ENCODE data around the gene SKI. TPM values are rescaled to one million over a fixed set of nuclear protein-coding genes. Genes with fewer than 3 reads are reported as not detected.
"Not testable (repeated sequence)": the region's sequence is repeated elsewhere in the genome, so short reads cannot be mapped to it uniquely, and the experiment has no call there.

SKI gene
- polyA plus RNA-seq, 1 donor, result 46.1 TPM

- H3K36me3 ChIP-seq (ENCODE audit: control insufficient read depth, insufficient read depth, low read length), result no peaks in the 10 kb centered on the region
These were observed 100.7 kb downstream of the SKI start for GRCh38 chr1:2328676-2329455.

GRCh38 chr1:2330035-2330434, 101.9 kb downstream of the SKI start:
- no peaks in the 10 kb centered on the region for H3K27me3 ChIP-seq (ENCODE audit: control insufficient read depth, insufficient read depth, low read length)
- peaks cover 5% of the 10 kb centered on the region for H3K4me1 ChIP-seq (ENCODE audit: control insufficient read depth, insufficient read depth, low read length)
- no peaks in the 10 kb centered on the region for H3K36me3 ChIP-seq (ENCODE audit: control insufficient read depth, insufficient read depth, low read length)
- DNase-seq, result no peak
- H3K27ac ChIP-seq (ENCODE audit: low read length), result no peak overlapping the region
- no peak overlapping the region for H3K4me3 ChIP-seq (ENCODE audit: low read length)
- H3K9me3 ChIP-seq (ENCODE audit: control insufficient read depth, low read depth, low read length), result peaks cover 7% of the 10 kb centered on the region
- WGBS (ENCODE audit: insufficient coverage, low lambda C conversion rate), result no CpG with 5 or more reads among the region's 12 CpGs

More at GRCh38 chr1:2328676-2329455, 100.7 kb downstream of the SKI start:
- DNase-seq, result no peak
- H3K27me3 ChIP-seq (ENCODE audit: control insufficient read depth, insufficient read depth, low read length), result peaks cover 4% of the 10 kb centered on the region
- no peak overlapping the region for H3K27ac ChIP-seq (ENCODE audit: low read length)
- H3K4me1 ChIP-seq (ENCODE audit: control insufficient read depth, insufficient read depth, low read length), result peaks cover 5% of the 10 kb centered on the region
- H3K4me3 ChIP-seq (ENCODE audit: low read length), result no peak overlapping the region
- peaks cover 14% of the 10 kb centered on the region for H3K9me3 ChIP-seq (ENCODE audit: control insufficient read depth, low read depth, low read length)
- no CpG with 5 or more reads among the region's 24 CpGs for WGBS (ENCODE audit: insufficient coverage, low lambda C conversion rate)

GRCh38 chr1:2330519-2331199, 102.5 kb downstream of the SKI start:
- H3K27me3 ChIP-seq (ENCODE audit: control insufficient read depth, insufficient read depth, low read length), result no peaks in the 10 kb centered on the region
- no CpG with 5 or more reads among the region's 31 CpGs for WGBS (ENCODE audit: insufficient coverage, low lambda C conversion rate)
- DNase-seq, result peak; percentile 38 to 55
- no peaks in the 10 kb centered on the region for H3K36me3 ChIP-seq (ENCODE audit: control insufficient read depth, insufficient read depth, low read length)
- H3K27ac ChIP-seq (ENCODE audit: low read length), result peak overlapping the region; percentile 45
- H3K4me3 ChIP-seq (ENCODE audit: low read length), result no peak overlapping the region
- H3K9me3 ChIP-seq (ENCODE audit: control insufficient read depth, low read depth, low read length), result peaks cover 7% of the 10 kb centered on the region
- H3K4me1 ChIP-seq (ENCODE audit: control insufficient read depth, insufficient read depth, low read length), result peaks cover 5% of the 10 kb centered on the region

- Histone ChIP-seq H3K27ac (ENCODE audit: low read length) (peak overlapping the region; percentile 45), H3K4me1 (ENCODE audit: control insufficient read depth, insufficient read depth, low read length) (peaks cover 5% of the 10 kb centered on the region), H3K4me3 (ENCODE audit: low read length) (no peak overlapping the region), H3K27me3 (ENCODE audit: control insufficient read depth, insufficient read depth, low read length) (no peaks in the 10 kb centered on the region), H3K9me3 (ENCODE audit: control insufficient read depth, low read depth, low read length) (peaks cover 7% of the 10 kb centered on the region), H3K36me3 (ENCODE audit: control insufficient read depth, insufficient read depth, low read length) (no peaks in the 10 kb centered on the region)
- no CpG with 5 or more reads among the region's 11 CpGs for WGBS (ENCODE audit: insufficient coverage, low lambda C conversion rate)
- DNase-seq, result no peak
These were observed 103.1 kb downstream of the SKI start for GRCh38 chr1:2331200-2331544.

- not testable (repeated sequence) for H3K27me3 ChIP-seq (ENCODE audit: control insufficient read depth, insufficient read depth, low read length); H3K36me3 ChIP-seq (ENCODE audit: control insufficient read depth, insufficient read depth, low read length); H3K27ac ChIP-seq (ENCODE audit: low read length); H3K9me3 ChIP-seq (ENCODE audit: control insufficient read depth, low read depth, low read length); DNase-seq; H3K4me1 ChIP-seq (ENCODE audit: control insufficient read depth, insufficient read depth, low read length); H3K4me3 ChIP-seq (ENCODE audit: low read length)
- WGBS (ENCODE audit: insufficient coverage, low lambda C conversion rate), result no CpG with 5 or more reads among the region's 33 CpGs
These were observed 103.5 kb downstream of the SKI start for GRCh38 chr1:2331580-2331979.

- Histone ChIP-seq H3K27me3 (ENCODE audit: control insufficient read depth, insufficient read depth, low read length) (no peaks in the 10 kb centered on the region), H3K4me1 (ENCODE audit: control insufficient read depth, insufficient read depth, low read length) (peaks cover 5% of the 10 kb centered on the region), H3K27ac (ENCODE audit: low read length) (no peak overlapping the region), H3K36me3 (ENCODE audit: control insufficient read depth, insufficient read depth, low read length) (no peaks in the 10 kb centered on the region), H3K9me3 (ENCODE audit: control insufficient read depth, low read depth, low read length) (peaks cover 7% of the 10 kb centered on the region), H3K4me3 (ENCODE audit: low read length) (no peak overlapping the region)
- WGBS (ENCODE audit: insufficient coverage, low lambda C conversion rate), result no CpG with 5 or more reads among the region's 21 CpGs
- no peak for DNase-seq
These were observed 106.2 kb downstream of the SKI start for GRCh38 chr1:2334366-2334765.

GRCh38 chr1:2334883-2335534, 106.9 kb downstream of the SKI start:
- no peak for DNase-seq
- peaks cover 7% of the 10 kb centered on the region for H3K9me3 ChIP-seq (ENCODE audit: control insufficient read depth, low read depth, low read length)
- no peak overlapping the region for H3K27ac ChIP-seq (ENCODE audit: low read length)
- peaks cover 4% of the 10 kb centered on the region for H3K4me1 ChIP-seq (ENCODE audit: control insufficient read depth, insufficient read depth, low read length)
- no CpG with 5 or more reads among the region's 33 CpGs for WGBS (ENCODE audit: insufficient coverage, low lambda C conversion rate)
- no peaks in the 10 kb centered on the region for H3K27me3 ChIP-seq (ENCODE audit: control insufficient read depth, insufficient read depth, low read length)
- H3K36me3 ChIP-seq (ENCODE audit: control insufficient read depth, insufficient read depth, low read length), result no peaks in the 10 kb centered on the region
- H3K4me3 ChIP-seq (ENCODE audit: low read length), result no peak overlapping the region

- Histone ChIP-seq H3K4me1 (ENCODE audit: control insufficient read depth, insufficient read depth, low read length) (no peaks in the 10 kb centered on the region), H3K27ac (ENCODE audit: low read length) (no peak overlapping the region), H3K36me3 (ENCODE audit: control insufficient read depth, insufficient read depth, low read length) (no peaks in the 10 kb centered on the region), H3K4me3 (ENCODE audit: low read length) (no peak overlapping the region), H3K9me3 (ENCODE audit: control insufficient read depth, low read depth, low read length) (peaks cover 5% of the 10 kb centered on the region), H3K27me3 (ENCODE audit: control insufficient read depth, insufficient read depth, low read length) (no peaks in the 10 kb centered on the region)
- no peak for DNase-seq
- no CpG with 5 or more reads among the region's 36 CpGs for WGBS (ENCODE audit: insufficient coverage, low lambda C conversion rate)
These were observed 107.8 kb downstream of the SKI start for GRCh38 chr1:2335721-2336455.

- Histone ChIP-seq H3K36me3 (ENCODE audit: control insufficient read depth, insufficient read depth, low read length) (no peaks in the 10 kb centered on the region), H3K4me3 (ENCODE audit: low read length) (no peak overlapping the region), H3K9me3 (ENCODE audit: control insufficient read depth, low read depth, low read length) (peaks cover 2% of the 10 kb centered on the region), H3K27me3 (ENCODE audit: control insufficient read depth, insufficient read depth, low read length) (no peaks in the 10 kb centered on the region), H3K27ac (ENCODE audit: low read length) (no peak overlapping the region), H3K4me1 (ENCODE audit: control insufficient read depth, insufficient read depth, low read length) (no peaks in the 10 kb centered on the region)
- no peak for DNase-seq
- WGBS (ENCODE audit: insufficient coverage, low lambda C conversion rate), result no CpG with 5 or more reads among the region's 11 CpGs
These were observed 108.4 kb downstream of the SKI start for GRCh38 chr1:2336499-2336898.

- no peaks in the 10 kb centered on the region for H3K27me3 ChIP-seq (ENCODE audit: control insufficient read depth, insufficient read depth, low read length)
- no peaks in the 10 kb centered on the region for H3K4me1 ChIP-seq (ENCODE audit: control insufficient read depth, insufficient read depth, low read length)
- peaks cover 2% of the 10 kb centered on the region for H3K9me3 ChIP-seq (ENCODE audit: control insufficient read depth, low read depth, low read length)
- H3K27ac ChIP-seq (ENCODE audit: low read length), result no peak overlapping the region
- H3K4me3 ChIP-seq (ENCODE audit: low read length), result no peak overlapping the region
- H3K36me3 ChIP-seq (ENCODE audit: control insufficient read depth, insufficient read depth, low read length), result no peaks in the 10 kb centered on the region
- WGBS (ENCODE audit: insufficient coverage, low lambda C conversion rate), result no CpG with 5 or more reads among the region's 23 CpGs
- DNase-seq, result no peak
These were observed 109.0 kb downstream of the SKI start for GRCh38 chr1:2337081-2337480.
